ENCODE results near the gene LYRM1.
A peak's percentile ranks its signal among the peaks of the same experiment; 100 is the strongest.
"Not testable (repeated sequence)": the region's sequence is repeated elsewhere in the genome, so short reads cannot be mapped to it uniquely, and the experiment has no call there.

Gene LYRM1

DNA sequence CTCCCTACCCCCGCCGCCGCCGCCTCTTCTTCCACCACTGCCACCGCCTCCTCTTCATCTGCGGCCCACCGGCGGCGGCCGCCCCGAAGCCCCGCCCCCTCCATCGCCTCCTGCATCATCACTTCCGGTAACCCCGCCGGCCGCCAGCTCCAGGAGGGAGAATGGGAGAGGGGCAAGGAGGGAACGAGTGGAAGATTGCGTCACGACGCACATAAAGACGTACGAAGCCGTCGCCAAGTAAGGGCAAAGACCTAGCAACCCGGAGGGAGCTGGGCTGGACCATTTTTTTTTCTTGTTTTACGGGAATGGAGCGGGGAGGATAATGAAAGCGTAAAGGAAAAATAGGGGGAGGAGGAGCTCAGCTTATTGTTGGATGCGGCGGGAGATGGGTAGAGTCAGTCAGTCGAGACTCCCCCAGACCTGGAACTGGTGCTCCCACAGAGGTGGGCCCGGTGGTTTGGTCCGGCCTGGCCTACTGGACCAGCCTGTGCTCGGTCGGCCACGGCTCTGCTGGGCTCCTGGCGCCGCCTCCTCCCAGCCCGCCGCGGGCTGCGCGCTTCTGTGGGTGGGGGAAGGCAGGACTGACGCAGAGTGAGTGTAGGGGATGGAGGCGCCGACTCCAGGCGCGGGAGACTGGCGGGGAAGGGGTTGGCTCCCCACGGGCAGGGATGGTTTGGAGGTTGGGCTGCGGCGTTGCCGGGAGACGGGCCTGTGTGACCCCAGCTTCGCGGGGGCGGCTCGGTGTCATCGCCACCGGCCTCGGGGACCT, at the start of gene LYRM1, which contains the start of gene DCUN1D3:
Gene LYRM1 (plus strand): TSS at position 473 of the 769 bp plus-strand sequence. CDS start 14,785 bp downstream, outside the sequence.
Gene DCUN1D3 (minus strand): TSS at position 60 of the 769 bp plus-strand sequence. CDS start 37,820 bp downstream, outside the sequence.
- DNase-seq (ENCODE audit: low read depth in 2 of 2), result peak; percentile 89 to 91

GRCh38 chr16:20850981-20851380, 49.6 kb upstream of the LYRM1 start:
- no peak for DNase-seq (ENCODE audit: low read depth in 2 of 2)

DNA sequence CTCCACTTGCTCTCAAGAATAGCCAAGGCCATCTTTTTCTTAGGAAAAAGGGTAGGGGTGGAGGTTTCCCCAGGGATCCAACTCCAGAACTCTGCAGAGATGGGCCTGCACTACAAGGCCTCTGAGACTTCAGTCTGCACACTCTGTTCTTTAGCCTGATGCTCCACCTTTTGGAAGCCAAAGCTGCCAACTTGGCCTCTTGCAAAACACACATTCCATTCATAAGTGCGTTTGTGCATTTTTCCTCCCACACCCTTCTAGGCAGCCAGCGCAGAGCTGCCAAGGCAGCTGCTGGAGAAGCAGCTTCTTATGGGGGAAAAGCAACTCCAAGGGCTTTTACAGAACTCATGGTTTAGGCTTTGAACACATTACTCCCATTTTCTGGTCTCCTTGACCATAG, 49.0 kb upstream of the LYRM1 start:
- no peak for DNase-seq (ENCODE audit: low read depth in 2 of 2)

DNA sequence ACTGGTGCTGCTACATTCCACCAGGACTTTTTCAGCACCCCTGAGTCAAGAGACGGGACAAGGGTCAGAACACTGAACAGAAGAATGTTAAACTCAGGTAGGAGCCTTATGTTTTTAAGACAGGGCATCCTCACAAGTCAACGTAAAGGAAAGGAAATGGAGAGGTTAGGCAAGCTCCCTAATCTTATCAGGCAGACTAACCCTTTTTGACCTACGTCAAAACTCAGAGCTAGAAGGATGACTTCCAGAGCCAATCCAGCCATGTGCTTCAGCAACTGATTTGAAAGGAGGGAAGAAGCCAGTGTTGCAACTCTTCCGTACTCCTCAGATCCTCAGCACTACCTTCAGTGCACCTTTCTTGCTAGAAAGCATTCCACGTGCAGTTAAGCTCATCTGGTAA, 47.4 kb upstream of the LYRM1 start:
- DNase-seq (ENCODE audit: low read depth in 2 of 2), result no peak

GRCh38 chr16:20853981-20854620, 46.5 kb upstream of the LYRM1 start:
- no peak for DNase-seq (ENCODE audit: low read depth in 2 of 2)

GRCh38 chr16:20854963-20855362, 45.6 kb upstream of the LYRM1 start:
- DNase-seq (ENCODE audit: low read depth in 2 of 2), result no peak

DNA sequence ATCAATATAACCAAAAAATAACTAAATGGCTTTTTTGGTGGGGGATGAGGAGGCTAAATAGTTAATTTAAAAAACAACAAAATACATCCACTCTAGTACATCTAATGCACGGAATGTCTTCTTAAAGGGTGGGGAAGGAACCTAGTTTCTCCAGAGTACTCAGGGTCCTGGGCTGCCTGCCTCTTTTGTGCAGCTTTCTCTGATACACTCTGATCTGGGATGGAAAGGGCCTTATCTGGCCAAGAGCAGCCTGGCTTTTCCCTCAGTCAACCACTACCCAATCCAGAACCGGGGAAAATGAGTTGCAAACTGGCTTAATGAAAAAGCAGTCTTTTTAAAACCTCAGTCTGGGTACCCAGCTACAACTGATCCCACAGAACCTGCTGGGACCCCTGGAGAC, 43.3 kb upstream of the LYRM1 start:
- no peak for DNase-seq (ENCODE audit: low read depth in 2 of 2)

GRCh38 chr16:20859229-20859628, 41.3 kb upstream of the LYRM1 start:
- no peak for DNase-seq (ENCODE audit: low read depth in 2 of 2)

DNA sequence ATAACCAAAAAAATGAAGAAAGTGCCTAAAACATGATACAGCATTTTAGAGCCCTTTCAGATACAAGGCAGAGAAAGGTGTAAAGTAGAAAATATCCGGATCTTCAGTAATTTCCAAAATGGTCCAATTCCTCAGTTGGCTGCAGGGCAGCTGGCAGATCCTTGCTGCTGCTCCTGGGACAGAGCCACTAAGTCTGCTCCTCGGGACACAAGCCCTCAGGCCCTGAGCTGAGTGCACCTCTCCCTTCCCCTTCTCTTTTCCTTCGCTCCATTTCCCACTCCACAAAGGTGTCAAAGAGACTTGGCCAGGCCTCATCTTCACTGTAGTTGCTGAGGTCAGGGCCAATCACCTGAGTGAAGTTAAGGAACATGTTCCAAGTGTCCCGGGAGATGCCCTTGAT, 40.9 kb upstream of the LYRM1 start:
- no peak for DNase-seq (ENCODE audit: low read depth in 2 of 2)

GRCh38 chr16:20860361-20860760, 40.2 kb upstream of the LYRM1 start:
- no peak for DNase-seq (ENCODE audit: low read depth in 2 of 2)

DNA sequence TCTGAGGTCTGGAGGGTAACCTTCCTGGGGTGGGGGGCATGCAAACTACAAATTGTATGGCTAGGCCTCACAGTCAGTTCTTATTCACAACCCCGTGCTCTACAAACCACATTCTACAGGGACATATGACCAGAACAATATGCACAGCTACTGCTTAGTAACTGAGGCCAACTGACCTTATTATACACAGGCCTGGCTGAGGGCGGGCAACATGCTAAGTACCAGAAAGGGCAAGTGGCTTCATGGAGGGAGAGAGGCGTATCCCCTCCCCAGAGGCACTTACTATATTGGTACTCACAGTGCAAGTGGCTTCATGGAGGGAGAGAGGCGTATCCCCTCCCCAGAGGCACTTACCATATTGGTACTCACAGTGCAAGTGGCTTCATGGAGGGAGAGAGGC, 39.6 kb upstream of the LYRM1 start:
- not testable (repeated sequence) for DNase-seq (ENCODE audit: low read depth in 2 of 2)

DNA sequence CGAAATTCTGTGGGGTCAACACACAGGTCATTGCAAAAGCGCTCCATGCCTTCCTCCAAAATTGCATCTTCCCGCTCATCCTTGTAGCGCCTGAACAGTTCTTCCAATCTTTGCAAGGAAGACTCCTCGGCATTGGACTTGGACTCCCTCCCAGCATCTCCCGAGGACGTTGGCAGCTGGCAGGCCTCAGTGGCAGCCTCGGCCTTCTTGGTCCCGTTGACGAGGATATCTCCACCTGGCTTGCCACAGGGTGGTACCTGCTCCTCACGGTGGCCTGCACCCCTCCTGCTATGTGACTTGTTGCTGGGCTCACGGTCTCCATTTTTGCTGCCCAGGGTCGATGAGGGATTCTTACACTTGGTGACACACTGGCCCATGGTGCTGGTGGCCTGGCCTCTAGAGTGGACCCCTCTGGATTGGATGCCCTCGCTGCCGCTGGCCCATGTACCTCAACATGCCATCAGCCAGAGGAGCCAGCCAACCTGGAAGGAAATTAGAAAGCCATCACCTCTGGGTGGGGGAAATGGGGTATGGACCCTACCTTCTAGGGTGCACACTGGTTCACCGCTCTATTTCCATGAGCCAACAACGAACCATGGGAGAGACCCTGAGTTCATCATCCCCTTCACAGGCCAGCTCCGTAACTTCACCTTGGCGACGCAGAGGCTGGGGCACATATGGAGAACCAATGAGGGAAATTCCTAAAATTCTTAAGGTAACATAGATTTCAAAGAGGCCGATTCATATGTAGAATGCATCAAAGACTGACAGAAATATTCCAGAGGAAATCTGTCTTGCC, 38.2 kb upstream of the LYRM1 start:
- no peak for DNase-seq (ENCODE audit: low read depth in 2 of 2)

DNA sequence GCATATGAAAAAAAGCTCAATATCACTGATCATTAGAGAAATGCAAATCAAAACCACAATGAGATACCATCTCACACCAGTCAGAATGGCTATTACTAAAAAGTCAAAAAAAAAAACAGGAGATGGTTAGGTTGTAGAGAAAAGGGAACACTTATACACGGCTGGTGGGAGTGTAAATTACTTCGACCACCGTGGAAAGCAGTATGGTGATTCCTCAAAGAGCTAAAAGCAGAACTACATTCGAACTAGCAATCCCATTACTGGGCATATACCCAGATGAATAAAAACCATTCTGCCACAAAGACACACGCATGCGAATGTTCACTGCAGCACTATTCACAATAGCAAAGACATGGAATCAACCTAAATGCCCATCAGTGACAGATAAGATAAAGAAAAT, 36.2 kb upstream of the LYRM1 start:
- DNase-seq (ENCODE audit: low read depth in 2 of 2), result not testable (repeated sequence)

GRCh38 chr16:20865420-20866131, 35.0 kb upstream of the LYRM1 start:
- no peak for DNase-seq (ENCODE audit: low read depth in 2 of 2)

- DNase-seq (ENCODE audit: low read depth in 2 of 2), result no peak
Measured at GRCh38 chr16:20866145-20866772, 34.3 kb upstream of the LYRM1 start.

DNA sequence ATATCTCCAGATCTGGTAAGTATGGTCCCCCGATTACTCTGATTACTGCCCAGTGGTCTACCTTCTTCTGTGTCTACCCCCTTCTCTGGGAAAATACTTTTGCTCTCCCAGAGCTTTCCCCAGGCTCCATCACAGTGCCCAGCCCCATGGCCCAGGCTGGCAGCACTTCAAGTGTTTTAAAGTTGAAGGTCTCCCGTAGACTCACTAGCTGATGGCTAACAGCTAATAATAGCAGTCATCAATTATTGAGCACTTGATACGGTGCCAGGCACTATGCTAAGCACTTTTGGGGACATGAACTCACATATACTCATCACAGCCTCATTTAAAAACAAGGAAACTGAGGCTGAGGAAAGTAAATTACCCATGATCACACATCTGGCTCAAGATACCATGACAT, 33.8 kb upstream of the LYRM1 start:
- no peak for DNase-seq (ENCODE audit: low read depth in 2 of 2)

- DNase-seq (ENCODE audit: low read depth in 2 of 2), result no peak
Measured at GRCh38 chr16:20867585-20867984, 33.0 kb upstream of the LYRM1 start.

DNA sequence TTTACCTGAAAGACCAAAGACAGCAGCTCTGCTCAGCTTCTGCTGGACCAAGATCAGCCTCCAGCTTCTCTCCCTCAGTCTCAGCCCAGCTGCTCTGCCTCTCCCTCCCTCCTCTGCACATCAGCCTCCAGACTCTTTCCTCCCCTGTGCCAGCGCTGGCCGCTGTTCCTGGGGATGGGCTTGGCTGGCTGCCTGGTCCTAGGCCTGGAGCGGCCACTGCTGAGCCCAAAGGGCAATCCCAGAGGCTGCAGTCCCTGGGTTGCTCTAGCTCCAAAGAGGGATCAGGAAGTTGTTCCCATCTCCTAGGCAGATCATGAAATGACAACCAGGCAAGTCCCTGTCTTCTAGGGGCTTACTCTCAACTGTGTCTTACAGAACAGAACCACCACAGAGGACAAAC, 31.7 kb upstream of the LYRM1 start:
- DNase-seq (ENCODE audit: low read depth in 2 of 2), result no peak

- DNase-seq (ENCODE audit: low read depth in 2 of 2), result no peak
Measured at GRCh38 chr16:20870122-20870820, 30.3 kb upstream of the LYRM1 start.

DNA sequence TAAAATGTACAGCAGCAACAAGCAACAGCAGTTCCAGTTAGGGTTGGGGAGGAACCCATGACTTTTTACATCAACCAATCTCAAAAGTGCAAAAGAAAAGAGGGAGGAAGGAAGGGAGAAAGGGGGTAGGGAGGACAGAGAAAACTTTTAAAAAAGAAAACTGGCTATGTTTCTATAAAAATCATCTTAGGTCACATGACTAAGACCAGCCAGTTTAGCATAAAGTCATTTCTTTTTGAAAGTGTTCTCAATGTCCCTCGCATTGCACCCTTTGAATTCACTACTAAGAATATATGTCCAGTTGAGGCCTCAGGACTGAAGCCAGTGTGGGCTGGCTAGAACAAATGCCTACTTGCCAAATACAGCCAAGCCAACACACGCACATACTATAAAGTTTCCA, 29.3 kb upstream of the LYRM1 start:
- DNase-seq (ENCODE audit: low read depth in 2 of 2), result no peak

Data from stimulated activated CD8-positive, alpha-beta memory T cell treated with anti-CD3 and anti-CD28 coated beads, Interleukin-2, amount 100 ng/mL, for 48 hours (primary cell).